Neural progenitor cell (in vitro differentiated cells): ENCODE results near the gene LPP. TPM values are rescaled to one million over a fixed set of nuclear protein-coding genes. Genes with fewer than 3 reads are reported as not detected.

ENCODE experiments used
- DNase-seq: peaks from one replicate; pipeline ENCODE4 v3.0.0-alpha.2; 2016; ENCODE audit warnings: low spot score
- H2AFZ ChIP-seq: fragments of 200-600 bp; sonication (generic); replicated peaks from 2 replicates; pipeline ENCODE4 v1.6.1; 2016; ENCODE audit warnings: antibody characterized with exemption
- H3F3A ChIP-seq: fragments of 200-600 bp; sonication (generic); 2 replicates; pipeline ENCODE4 v1.6.1; 2016; ENCODE audit warnings: antibody characterized with exemption, low read depth
- H3K27ac ChIP-seq: fragments of 200-600 bp; sonication (generic); 2 replicates; pipeline ENCODE4 v1.5.1; 2016; ENCODE audit warnings: mild to moderate bottlenecking
- H3K27me3 ChIP-seq: fragments of 200-600 bp; sonication (generic); 2 replicates; pipeline ENCODE4 v1.6.1; 2016; ENCODE audit warnings: mild to moderate bottlenecking, moderate library complexity
- H3K36me3 ChIP-seq: fragments of 200-600 bp; sonication (generic); 2 replicates; pipeline ENCODE4 v1.5.1; 2016
- H3K4me1 ChIP-seq: fragments of 200-600 bp; sonication (generic); 2 replicates; pipeline ENCODE4 v1.6.1; 2016; ENCODE audit warnings: mixed run types
- H3K4me2 ChIP-seq: fragments of 200-600 bp; sonication (generic); 2 replicates; pipeline ENCODE4 v1.6.1; 2016
- H3K4me3 ChIP-seq: fragments of 200-600 bp; sonication (generic); 2 replicates; pipeline ENCODE4 v1.5.1; 2016
- H3K79me2 ChIP-seq: fragments of 200-600 bp; sonication (generic); 2 replicates; pipeline ENCODE4 v1.6.1; 2016; ENCODE audit warnings: low read depth
- H3K9ac ChIP-seq: fragments of 200-600 bp; sonication (generic); 2 replicates; pipeline ENCODE4 v1.6.1; 2016
- H3K9me3 ChIP-seq: fragments of 200-600 bp; sonication (generic); 2 replicates; pipeline ENCODE4 v1.5.1; 2016; ENCODE audit warnings: low read depth
- H4K20me1 ChIP-seq: fragments of 200-600 bp; sonication (generic); 2 replicates; pipeline ENCODE4 v1.6.1; 2016; ENCODE audit warnings: low read depth
- H3K27ac Mint-ChIP-seq: 3 replicates; pipeline ENCODE4 v1.8.0; 2021; ENCODE audit warnings: mixed read lengths
- H3K27me3 Mint-ChIP-seq: 2 replicates; pipeline ENCODE4 v1.8.0; 2022; ENCODE audit warnings: low read depth, mild to moderate bottlenecking, inconsistent platforms, moderate library complexity, mixed read lengths; ENCODE audit not compliant: insufficient read depth
- H3K36me3 Mint-ChIP-seq: 3 replicates; pipeline ENCODE4 v1.8.0; 2021; ENCODE audit warnings: mixed read lengths
- H3K4me1 Mint-ChIP-seq: 3 replicates; pipeline ENCODE4 v1.8.0; 2021; ENCODE audit warnings: mixed read lengths
- H3K4me3 Mint-ChIP-seq: 3 replicates; pipeline ENCODE4 v1.8.0; 2021; ENCODE audit warnings: mild to moderate bottlenecking, moderate library complexity, mixed read lengths
- H3K9me3 Mint-ChIP-seq: 3 replicates; pipeline ENCODE4 v1.8.0; 2020; ENCODE audit warnings: mixed read lengths
- EZH2 ChIP-seq: fragments of 200-600 bp; sonication (generic); IDR thresholded peaks from 2 replicates; pipeline ENCODE4 v1.6.1; 2017; ENCODE audit warnings: antibody characterized with exemption, mild to moderate bottlenecking, moderate library complexity
- EZH2phosphoT487 ChIP-seq: fragments of 200-600 bp; sonication (generic); IDR thresholded peaks from 2 replicates; pipeline ENCODE4 v1.6.1; 2017; ENCODE audit warnings: antibody characterized with exemption
- total RNA-seq: library from RNA; depleted of rRNA; stranded (reverse); fragments of >200 nt; gene quantifications from 2 replicates; pipeline ENCODE4 v1.2.3, GENCODE V29; 2015; ENCODE audit warnings: low replicate concordance
- TF ChIP-seq, protein P1 (sequence below): fragments of 200-600 bp; sonication (generic); IDR thresholded peaks from 2 replicates; pipeline ENCODE4 v1.5.1; 2017; ENCODE audit warnings: antibody characterized with exemption, mild to moderate bottlenecking

Gene LPP
- total RNA-seq, 1 donor from 2014 or later = 18.9 TPM

DNA sequence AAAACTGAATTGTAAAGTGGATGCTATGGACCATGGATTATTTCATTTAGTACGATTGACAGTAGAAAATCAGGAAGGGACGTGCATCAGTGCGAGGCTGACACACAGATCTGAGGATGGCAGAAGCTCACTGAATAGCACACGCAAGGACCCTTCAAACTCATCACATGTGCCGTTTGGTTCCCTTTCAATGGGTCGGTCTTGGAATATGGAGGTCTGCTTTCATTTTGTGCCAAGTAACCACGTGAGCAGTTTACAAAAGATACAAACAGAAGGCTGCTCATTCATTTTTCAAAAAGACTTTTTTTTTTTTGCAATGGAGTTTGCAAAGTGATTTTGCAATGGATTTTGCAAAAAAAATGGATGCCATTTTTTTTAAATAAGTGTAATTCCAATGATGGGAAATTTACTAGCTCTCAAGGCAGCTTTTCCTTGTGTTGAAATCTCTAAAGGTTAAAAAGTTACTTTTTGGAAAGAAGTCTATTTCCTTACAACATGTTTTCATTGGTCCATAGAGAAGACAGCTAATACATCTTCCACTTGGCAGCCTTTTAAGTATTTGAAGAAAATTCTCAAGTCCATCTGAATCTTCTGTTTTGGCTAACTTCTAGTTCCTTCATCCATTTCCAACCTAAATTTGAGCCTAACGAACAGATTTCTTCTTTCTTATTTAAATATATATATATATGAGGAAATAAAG, 625.5 kb downstream of the LPP start:
- Mint-ChIP-seq H3K9me3 (no peaks in the 10 kb centered on the region), H3K4me1 (no peaks in the 10 kb centered on the region), H3K36me3 (no peaks in the 10 kb centered on the region), H3K27ac (no peak overlapping the region), H3K4me3 (no peak overlapping the region), H3K27me3 (no peaks in the 10 kb centered on the region)
- no peaks in the 10 kb centered on the region for H3K79me2 ChIP-seq
- no peak overlapping the region for H3K4me3 ChIP-seq
- H3K9ac ChIP-seq = no peak overlapping the region
- H3K9me3 ChIP-seq = no peaks in the 10 kb centered on the region
- H4K20me1 ChIP-seq = no peaks in the 10 kb centered on the region
- no peak overlapping the region for H3K27ac ChIP-seq
- TF ChIP-seq, protein P1, sequence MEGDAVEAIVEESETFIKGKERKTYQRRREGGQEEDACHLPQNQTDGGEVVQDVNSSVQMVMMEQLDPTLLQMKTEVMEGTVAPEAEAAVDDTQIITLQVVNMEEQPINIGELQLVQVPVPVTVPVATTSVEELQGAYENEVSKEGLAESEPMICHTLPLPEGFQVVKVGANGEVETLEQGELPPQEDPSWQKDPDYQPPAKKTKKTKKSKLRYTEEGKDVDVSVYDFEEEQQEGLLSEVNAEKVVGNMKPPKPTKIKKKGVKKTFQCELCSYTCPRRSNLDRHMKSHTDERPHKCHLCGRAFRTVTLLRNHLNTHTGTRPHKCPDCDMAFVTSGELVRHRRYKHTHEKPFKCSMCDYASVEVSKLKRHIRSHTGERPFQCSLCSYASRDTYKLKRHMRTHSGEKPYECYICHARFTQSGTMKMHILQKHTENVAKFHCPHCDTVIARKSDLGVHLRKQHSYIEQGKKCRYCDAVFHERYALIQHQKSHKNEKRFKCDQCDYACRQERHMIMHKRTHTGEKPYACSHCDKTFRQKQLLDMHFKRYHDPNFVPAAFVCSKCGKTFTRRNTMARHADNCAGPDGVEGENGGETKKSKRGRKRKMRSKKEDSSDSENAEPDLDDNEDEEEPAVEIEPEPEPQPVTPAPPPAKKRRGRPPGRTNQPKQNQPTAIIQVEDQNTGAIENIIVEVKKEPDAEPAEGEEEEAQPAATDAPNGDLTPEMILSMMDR = no peak
- TF ChIP-seq EZH2phosphoT487 (no peak), EZH2 (no peak)
- H2AFZ ChIP-seq = no peak overlapping the region
- H3K4me1 ChIP-seq = peaks cover 9% of the 10 kb centered on the region
- no peaks in the 10 kb centered on the region for H3K36me3 ChIP-seq
- no peak overlapping the region for H3K4me2 ChIP-seq
- no peak for DNase-seq
- no peaks in the 10 kb centered on the region for H3F3A ChIP-seq
- no peaks in the 10 kb centered on the region for H3K27me3 ChIP-seq

DNA sequence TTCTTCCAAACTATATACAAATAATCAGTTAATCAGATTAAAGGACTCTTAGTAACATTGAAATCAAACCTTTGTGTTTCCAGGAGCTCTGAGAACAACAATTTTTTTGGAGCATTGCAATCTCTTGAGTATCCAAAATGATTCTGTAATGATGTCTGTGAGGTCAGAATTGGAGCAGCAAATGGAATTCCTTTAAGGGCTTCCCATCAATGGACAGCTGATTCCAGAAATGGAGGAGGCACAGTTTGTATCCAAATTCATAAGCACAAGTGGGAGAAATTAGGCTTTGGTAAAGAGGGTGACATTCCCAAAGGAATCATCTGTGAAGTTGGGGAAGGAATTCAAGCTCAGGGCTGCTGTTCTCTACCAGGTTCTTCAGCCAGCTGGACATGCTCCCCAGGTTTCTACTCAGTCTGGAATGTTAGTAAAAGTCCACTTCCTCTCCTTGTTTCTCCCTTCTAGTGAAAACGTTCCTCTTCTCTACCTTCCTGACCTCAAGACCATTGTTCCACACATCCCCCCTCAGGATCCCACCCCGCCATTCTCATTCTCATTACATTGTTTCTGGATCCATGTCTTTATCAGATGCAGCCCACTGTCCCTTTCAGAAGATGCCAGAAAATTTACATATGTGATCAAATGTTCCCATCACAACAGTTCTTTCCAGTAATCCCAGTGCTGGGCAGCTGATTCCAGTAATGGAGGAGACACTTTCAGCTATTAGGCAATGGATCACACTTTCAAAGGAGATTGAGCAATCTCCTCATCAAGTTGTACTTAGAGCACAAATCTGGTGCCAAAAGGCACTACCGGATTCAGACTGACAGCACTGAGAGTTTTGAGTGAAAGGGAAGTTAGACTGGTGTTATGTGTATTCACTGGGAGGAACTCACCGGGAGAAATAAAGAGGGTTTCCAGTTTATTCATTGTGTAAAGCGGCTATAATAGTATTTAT, 626.5 kb downstream of the LPP start:
- Mint-ChIP-seq H3K4me3 (no peak overlapping the region), H3K36me3 (no peaks in the 10 kb centered on the region), H3K27me3 (no peaks in the 10 kb centered on the region), H3K9me3 (no peaks in the 10 kb centered on the region), H3K4me1 (no peaks in the 10 kb centered on the region), H3K27ac (no peak overlapping the region)
- no peaks in the 10 kb centered on the region for H3F3A ChIP-seq
- H3K27ac ChIP-seq = no peak overlapping the region
- no peak overlapping the region for H2AFZ ChIP-seq
- no peaks in the 10 kb centered on the region for H3K36me3 ChIP-seq
- H3K4me1 ChIP-seq = peaks cover 9% of the 10 kb centered on the region
- H3K4me2 ChIP-seq = no peak overlapping the region
- H3K79me2 ChIP-seq = no peaks in the 10 kb centered on the region
- H3K9ac ChIP-seq = no peak overlapping the region
- TF ChIP-seq EZH2phosphoT487 (no peak), EZH2 (no peak)
- TF ChIP-seq, protein P1 = no peak
- no peaks in the 10 kb centered on the region for H4K20me1 ChIP-seq
- no peak for DNase-seq
- no peak overlapping the region for H3K4me3 ChIP-seq
- no peaks in the 10 kb centered on the region for H3K27me3 ChIP-seq
- H3K9me3 ChIP-seq = no peaks in the 10 kb centered on the region

DNA sequence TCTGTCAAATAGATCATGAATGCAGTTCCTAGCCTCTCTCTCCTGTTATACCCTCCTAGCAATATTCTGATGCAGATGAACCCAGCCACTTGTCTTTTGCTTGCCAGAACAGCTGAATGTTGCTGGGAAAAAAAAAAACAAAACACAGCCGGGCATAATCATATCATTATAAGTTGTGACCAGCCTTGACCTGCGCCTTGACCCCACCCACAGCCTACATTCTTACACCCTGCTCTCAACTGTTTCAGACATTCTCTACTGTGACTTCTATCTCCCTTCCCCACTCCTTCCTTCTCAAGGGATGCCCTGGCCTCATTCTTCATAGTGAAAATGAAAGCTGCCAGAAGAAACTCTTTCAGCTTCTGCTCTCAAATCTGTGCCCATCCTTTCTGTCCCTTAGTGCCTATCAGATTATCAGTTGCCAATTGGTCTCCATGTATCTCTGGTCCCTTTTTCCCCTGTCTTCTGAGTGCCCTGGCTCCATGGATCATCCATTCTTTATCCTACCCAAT, 628.7 kb downstream of the LPP start:
- TF ChIP-seq EZH2 (no peak), EZH2phosphoT487 (no peak)
- TF ChIP-seq, protein P1 = no peak
- Histone ChIP-seq H3K4me3 (no peak overlapping the region), H3K79me2 (no peaks in the 10 kb centered on the region), H3K27me3 (no peaks in the 10 kb centered on the region), H3K4me2 (no peak overlapping the region), H3K4me1 (no peaks in the 10 kb centered on the region), H3K36me3 (no peaks in the 10 kb centered on the region), H3K9me3 (no peaks in the 10 kb centered on the region), H4K20me1 (no peaks in the 10 kb centered on the region), H3K9ac (no peak overlapping the region), H2AFZ (no peak overlapping the region), H3F3A (no peaks in the 10 kb centered on the region), H3K27ac (no peak overlapping the region)
- Mint-ChIP-seq H3K27ac (no peak overlapping the region), H3K4me3 (no peak overlapping the region), H3K36me3 (no peaks in the 10 kb centered on the region), H3K4me1 (no peaks in the 10 kb centered on the region), H3K27me3 (no peaks in the 10 kb centered on the region), H3K9me3 (no peaks in the 10 kb centered on the region)
- no peak for DNase-seq
